ENCODE measurements around the gene GRK6.

DNA sequence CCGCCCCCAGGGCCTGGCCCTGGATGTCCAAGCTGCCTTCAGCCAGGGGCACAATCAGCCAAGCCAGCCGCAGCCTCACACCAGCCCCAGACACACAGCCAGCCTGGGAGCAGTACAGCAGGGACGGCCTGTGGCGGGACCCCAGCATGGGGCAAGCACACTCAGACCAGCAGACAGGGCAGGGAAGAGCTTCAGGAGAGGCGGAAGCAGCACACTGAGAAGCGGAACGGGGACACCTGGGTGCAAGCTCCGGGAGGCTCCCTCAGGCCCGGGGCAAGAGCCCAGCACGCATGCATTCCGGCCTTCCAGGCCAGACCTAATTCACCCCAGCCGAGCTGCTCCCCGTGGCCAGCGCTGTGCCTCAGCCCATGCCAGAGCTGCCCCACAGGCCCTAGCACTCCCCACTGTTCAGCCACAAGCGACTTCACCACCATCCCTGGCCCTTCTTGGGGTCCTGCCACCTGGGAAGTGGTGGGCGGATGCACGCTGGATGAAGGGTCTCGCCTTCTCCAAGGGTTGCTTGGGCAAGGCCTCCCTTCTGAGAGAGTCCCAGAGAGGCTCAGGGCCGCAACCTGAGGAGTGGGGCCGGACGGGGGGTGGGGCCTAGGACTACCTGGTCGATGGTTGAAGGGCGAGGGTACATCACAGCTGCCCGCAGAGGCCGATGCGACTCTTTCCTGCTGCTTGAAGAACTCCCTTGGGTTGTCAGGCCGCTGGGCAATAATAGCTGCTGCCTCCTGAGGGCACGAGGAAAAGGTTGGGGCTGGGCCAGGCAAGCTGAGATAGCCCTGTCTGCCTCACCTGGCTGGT, 33.5 kb downstream of the GRK6 start:
- TF ChIP-seq CTCF (IDR thresholded peaks at IDR 0.05; ENCODE audit: poor library complexity, severe bottlenecking) (no peak), TAF1 (IDR thresholded peaks at IDR 0.05; ENCODE audit: low read depth) (no peak), EZH2 (IDR thresholded peaks at IDR 0.05; ENCODE audit: borderline replicate concordance, insufficient read depth, low read length, poor library complexity, severe bottlenecking) (no peak), REST (IDR thresholded peaks at IDR 0.05; ENCODE audit: borderline replicate concordance) (no peak), POLR2AphosphoS5 (IDR thresholded peaks at IDR 0.05) (no peak), SMC3 (conservative IDR thresholded peaks at IDR 0.05; ENCODE audit: poor library complexity) (no peak)

Data from neural cell (in vitro differentiated cells).